ENCODE data around the gene SLC25A40.

SLC25A40 gene

GRCh38 chr7:87784424-87784823 is 91.7 kb downstream of the SLC25A40 start:
- no peaks in the 10 kb centered on the region for H3K9me2 ChIP-seq (replicated peaks; ENCODE audit: control insufficient read depth, low read length)
- H3K4me1 ChIP-seq (ENCODE audit: control insufficient read depth, low read length) = no peaks in the 10 kb centered on the region
- TF ChIP-seq CTCF (IDR thresholded peaks at IDR 0.05; ENCODE audit: low read depth, low read length, poor library complexity, severe bottlenecking) (peak; percentile 27), EZH2phosphoT487 (IDR thresholded peaks at IDR 0.05; ENCODE audit: borderline replicate concordance, low read length) (no peak)
- no peaks in the 10 kb centered on the region for H4K20me1 ChIP-seq (ENCODE audit: control insufficient read depth, insufficient read depth, low read depth, low read length)
- no peaks in the 10 kb centered on the region for H3K79me2 ChIP-seq (ENCODE audit: control insufficient read depth, low read length)
- no peak overlapping the region for H3K27ac ChIP-seq (ENCODE audit: low read depth, low read length)
- no peaks in the 10 kb centered on the region for H3K9me3 ChIP-seq (ENCODE audit: control insufficient read depth, insufficient read depth, low read length)
- peaks cover 12% of the 10 kb centered on the region for H3K27me3 ChIP-seq (ENCODE audit: control insufficient read depth, low read length)
- no peaks in the 10 kb centered on the region for H3F3A ChIP-seq (ENCODE audit: control insufficient read depth, insufficient read depth)
- H3K4me3 ChIP-seq (ENCODE audit: low read length) = no peak overlapping the region
- H3K36me3 ChIP-seq (ENCODE audit: control insufficient read depth, low read length) = no peaks in the 10 kb centered on the region
- H3K4me2 ChIP-seq (ENCODE audit: low read length) = no peak overlapping the region
